Thoracic aorta (tissue), 2 donors: ENCODE data around the gene SKIDA1. TPM values are rescaled to one million over a fixed set of nuclear protein-coding genes. Genes with fewer than 3 reads are reported as not detected.

ENCODE experiments used
- ATAC-seq: fragments of 150-250 bp; one replicate; pipeline ENCODE4 v1.8.0; 2017; ENCODE audit warnings: low read depth; ENCODE audit not compliant: insufficient number of reproducible peaks, low FRiP score
- DNase-seq: peaks from one replicate; pipeline ENCODE4 v3.0.0-alpha.2; 2020; ENCODE audit warnings: low spot score
- H3K27ac ChIP-seq, 2 donors: fragments of 200-600 bp; sonication (generic); 1 replicate in 1 of 2; 2 replicates in 1 of 2; pipeline ENCODE4 v1.5.1; 2016; ENCODE audit warnings: mild to moderate bottlenecking in 2 of 2, moderate library complexity in 2 of 2
- H3K27me3 ChIP-seq: fragments of 200-600 bp; sonication (generic); replicated peaks from 2 replicates; pipeline ENCODE4 v1.6.0; 2016; ENCODE audit warnings: mild to moderate bottlenecking; ENCODE audit not compliant: insufficient read depth
- H3K36me3 ChIP-seq: fragments of 200-600 bp; sonication (generic); one replicate; pipeline ENCODE4 v1.5.1; 2016
- H3K4me1 ChIP-seq, 2 donors: fragments of 200-600 bp; sonication (generic); 1 replicate in 1 of 2; 2 replicates in 1 of 2; pipeline versions ENCODE4 v1.5.1 to v1.6.0; 2016; ENCODE audit warnings: low read depth in 2 of 2, mild to moderate bottlenecking in 1 of 2; ENCODE audit not compliant: control insufficient read depth in 1 of 2
- H3K4me3 ChIP-seq: fragments of 200-600 bp; sonication (generic); 2 replicates; pipeline ENCODE4 v1.5.1; 2016; ENCODE audit warnings: mild to moderate bottlenecking
- H3K9me3 ChIP-seq: fragments of 200-600 bp; sonication (generic); 2 replicates; pipeline ENCODE4 v1.5.1; 2016
- CTCF ChIP-seq: fragments of 200-600 bp; sonication (generic); IDR thresholded peaks from one replicate; pipeline ENCODE4 v1.5.1; 2019; ENCODE audit warnings: antibody characterized with exemption
- total RNA-seq, 2 donors: library from RNA; depleted of rRNA; stranded (reverse); fragments of >200 nt; gene quantifications; one replicate each; pipeline versions ENCODE4 v1.1.0 to v1.2.3, GENCODE V29; 2016

Gene SKIDA1
- total RNA-seq, 2 donors from 2014 or later, result 0.71 to 5.3 TPM

GRCh38 chr10:21468086-21468485 lies 57.4 kb downstream of the SKIDA1 start:
- Histone ChIP-seq H3K9me3 (no peaks in the 10 kb centered on the region), H3K4me1 (no peaks in the 10 kb centered on the region), H3K4me3 (no peak overlapping the region), H3K27me3 (no peaks in the 10 kb centered on the region), H3K27ac (no peak overlapping the region), H3K36me3 (no peaks in the 10 kb centered on the region)
- no peak for TF ChIP-seq CTCF
- no peak for ATAC-seq
- DNase-seq, result no peak

- Histone ChIP-seq H3K27me3 (no peaks in the 10 kb centered on the region), H3K36me3 (no peaks in the 10 kb centered on the region), H3K27ac (no peak overlapping the region), H3K9me3 (no peaks in the 10 kb centered on the region), H3K4me1 (no peaks in the 10 kb centered on the region), H3K4me3 (no peak overlapping the region)
- no peak for DNase-seq
- no peak for TF ChIP-seq CTCF
- no peak for ATAC-seq
These were observed 57.8 kb downstream of the SKIDA1 start for GRCh38 chr10:21467633-21468032.

- Histone ChIP-seq H3K4me3 (no peak overlapping the region), H3K27ac (no peak overlapping the region), H3K36me3 (no peaks in the 10 kb centered on the region), H3K4me1 (no peaks in the 10 kb centered on the region), H3K27me3 (no peaks in the 10 kb centered on the region), H3K9me3 (no peaks in the 10 kb centered on the region)
- ATAC-seq (no peak), DNase-seq (no peak)
- no peak for TF ChIP-seq CTCF
These were observed 61.3 kb downstream of the SKIDA1 start for GRCh38 chr10:21464134-21464533.

Other genes starting within 250 kb of the SKIDA1 start
- gene MLLT10, start 8.6 kb upstream of the SKIDA1 start, total RNA-seq, result 10 to 100 TPM; 35.1 to 54.7 TPM